GM23338 (cell line): ENCODE measurements around the gene PIGU. TPM values are rescaled to one million over a fixed set of nuclear protein-coding genes. Genes with fewer than 3 reads are reported as not detected.

ENCODE experiments used
- ATAC-seq: fragments of 200-7000 bp; cut with Tn5 transposase; 3 replicates; pipeline ENCODE4 v1.9.1; 2020
- DNase-seq: peaks from one replicate; pipeline ENCODE4 v3.0.0-alpha.2; 2015; ENCODE audit warnings: low spot score
- H2AFZ ChIP-seq: fragments of 200-600 bp; sonication (generic); 2 replicates; pipeline ENCODE4 v1.8.0; 2016; ENCODE audit warnings: antibody characterized with exemption, mild to moderate bottlenecking, moderate library complexity
- H3F3A ChIP-seq: fragments of 200-600 bp; sonication (generic); replicated peaks from 2 replicates; pipeline ENCODE4 v1.8.0; 2017; ENCODE audit warnings: antibody characterized with exemption, mixed run types, low read depth
- H3K27ac ChIP-seq: fragments of 200-600 bp; sonication (generic); 2 replicates; pipeline ENCODE4 v1.6.1; 2016; ENCODE audit warnings: low read depth
- H3K27me3 ChIP-seq: fragments of 200-600 bp; sonication (generic); 2 replicates; pipeline ENCODE4 v1.8.0; 2016; ENCODE audit warnings: mild to moderate bottlenecking, mixed run types, moderate library complexity; ENCODE audit not compliant: insufficient read depth
- H3K36me3 ChIP-seq: fragments of 200-600 bp; sonication (generic); 2 replicates; pipeline ENCODE4 v1.8.0; 2016; ENCODE audit warnings: mild to moderate bottlenecking; ENCODE audit not compliant: insufficient read depth
- H3K4me1 ChIP-seq: fragments of 200-600 bp; sonication (generic); 2 replicates; pipeline ENCODE4 v1.8.0; 2016; ENCODE audit warnings: mild to moderate bottlenecking, moderate library complexity; ENCODE audit not compliant: insufficient read depth
- H3K4me2 ChIP-seq: fragments of 200-600 bp; sonication (generic); 2 replicates; pipeline ENCODE4 v1.7.1; 2017; ENCODE audit warnings: mixed run types
- H3K4me3 ChIP-seq: fragments of 200-600 bp; sonication (generic); 2 replicates; pipeline ENCODE4 v1.6.1; 2016; ENCODE audit warnings: mixed run types
- H3K79me2 ChIP-seq: fragments of 200-600 bp; sonication (generic); replicated peaks from 2 replicates; pipeline ENCODE4 v1.8.0; 2017; ENCODE audit warnings: mild to moderate bottlenecking; ENCODE audit not compliant: insufficient read depth
- H3K9me2 ChIP-seq: fragments of 200-600 bp; sonication (generic); 2 replicates; pipeline ENCODE4 v1.8.0; 2017; ENCODE audit not compliant: insufficient read depth
- H4K20me1 ChIP-seq: fragments of 200-600 bp; sonication (generic); replicated peaks from 2 replicates; pipeline ENCODE4 v1.8.0; 2017; ENCODE audit warnings: mild to moderate bottlenecking; ENCODE audit not compliant: insufficient read depth
- H3K27ac Mint-ChIP-seq: 2 replicates; pipeline ENCODE4 v1.8.0; 2020; ENCODE audit warnings: inconsistent platforms, mild to moderate bottlenecking, moderate library complexity, mixed read lengths
- H3K27me3 Mint-ChIP-seq: 3 replicates; pipeline ENCODE4 v1.8.0; 2022; ENCODE audit warnings: low read depth, mild to moderate bottlenecking, moderate library complexity, mixed read lengths, inconsistent platforms; ENCODE audit not compliant: insufficient read depth, poor library complexity
- H3K36me3 Mint-ChIP-seq: 3 replicates; pipeline ENCODE4 v1.8.0; 2021; ENCODE audit warnings: low read depth, mild to moderate bottlenecking, inconsistent platforms, moderate library complexity, mixed read lengths
- H3K4me1 Mint-ChIP-seq: 3 replicates; pipeline ENCODE4 v1.8.0; 2020; ENCODE audit warnings: mild to moderate bottlenecking, inconsistent platforms, mixed read lengths
- H3K4me3 Mint-ChIP-seq: 3 replicates; pipeline ENCODE4 v1.8.0; 2021; ENCODE audit warnings: moderate library complexity, mild to moderate bottlenecking, inconsistent platforms, mixed read lengths
- H3K9me3 Mint-ChIP-seq: 3 replicates; pipeline ENCODE4 v1.8.0; 2020; ENCODE audit warnings: moderate library complexity, mild to moderate bottlenecking, inconsistent platforms, mixed read lengths
- CTCF ChIP-seq, 2 experiments: fragments of 200-600 bp in 1 of 2; sonication (generic) in 1 of 2; conservative IDR thresholded peaks; 2 replicates each; pipeline versions ENCODE4 v1.5.1 to v1.6.1; 2016 to 2017; ENCODE audit warnings: antibody characterized with exemption in 2 of 2, low read depth in 2 of 2, mild to moderate bottlenecking in 2 of 2, moderate library complexity in 1 of 2
- ETS1 ChIP-seq: IDR thresholded peaks from 2 replicates; pipeline ENCODE4 v1.6.1; 2016; ENCODE audit warnings: antibody characterized with exemption
- EZH2 ChIP-seq: fragments of 200-600 bp; sonication (generic); IDR thresholded peaks from one replicate; pipeline ENCODE4 v1.8.0; 2017; ENCODE audit warnings: antibody characterized with exemption, mild to moderate bottlenecking, low read depth; ENCODE audit not compliant: unreplicated experiment
- EZH2phosphoT487 ChIP-seq: fragments of 200-600 bp; sonication (generic); IDR thresholded peaks from one replicate; pipeline ENCODE4 v1.8.1; 2018; ENCODE audit warnings: antibody characterized with exemption; ENCODE audit not compliant: unreplicated experiment
- JUNB ChIP-seq: IDR thresholded peaks from one replicate; pipeline ENCODE4 v1.6.1; 2016; ENCODE audit warnings: antibody characterized with exemption; ENCODE audit not compliant: unreplicated experiment
- NANOG ChIP-seq: IDR thresholded peaks from 2 replicates; pipeline ENCODE4 v1.6.1; 2016; ENCODE audit warnings: antibody characterized with exemption, borderline replicate concordance
- POLR2AphosphoS5 ChIP-seq: IDR thresholded peaks from 2 replicates; pipeline ENCODE4 v1.6.1; 2016; ENCODE audit warnings: antibody characterized with exemption, low read depth
- ZNF114 ChIP-seq: fragments of 250-450 bp; sonication (Bioruptor Pico); IDR thresholded peaks from 2 replicates; pipeline ENCODE4 v1.5.0; 2020; ENCODE audit warnings: mild to moderate bottlenecking, moderate library complexity
- ZNF331 ChIP-seq: fragments of 250-450 bp; sonication (Bioruptor Pico); IDR thresholded peaks from 2 replicates; pipeline ENCODE4 v1.5.0; 2020; ENCODE audit warnings: low read depth, mild to moderate bottlenecking, moderate library complexity
- ZNF462 ChIP-seq: fragments of 250-450 bp; sonication (Bioruptor Pico); IDR thresholded peaks from 2 replicates; pipeline ENCODE4 v1.5.0; 2020; ENCODE audit warnings: mild to moderate bottlenecking, moderate library complexity
- polyA plus RNA-seq: library from polyadenylated mRNA; unstranded; fragments of >200 nt; fragmentation: Nextera tagmentation; extraction: Ambion mirVana; gene quantifications from 2 replicates; pipeline ENCODE4 v1.2.1, GENCODE V29; 2016
- total RNA-seq: library from RNA; depleted of rRNA; stranded (reverse); fragments of >200 nt; shearing (Covaris generic); gene quantifications from 2 replicates; pipeline ENCODE4 v1.2.3, GENCODE V29; 2014

The PIGU gene
- total and polyA plus RNA-seq, 2 experiments from 2014 or later: 24.3 to 28.9 TPM

GRCh38 chr20:34709831-34710567 is 33.1 kb upstream of the PIGU start:
- H3K9me2 ChIP-seq: no peaks in the 10 kb centered on the region
- DNase-seq (peak; percentile 68), ATAC-seq (peak; percentile 47)
- Mint-ChIP-seq H3K27ac (no peak overlapping the region), H3K27me3 (peaks cover 33% of the 10 kb centered on the region), H3K36me3 (no peaks in the 10 kb centered on the region), H3K4me1 (peaks cover 12% of the 10 kb centered on the region), H3K4me3 (peak overlapping the region; percentile 83), H3K9me3 (no peaks in the 10 kb centered on the region; the same call in 2 of the 3 replicates)
- no peak for TF ChIP-seq ZNF331 (CRISPR knock-in tag)
- no peak for TF ChIP-seq EZH2
- peak; percentile 19 to 48; a peak in 2 of 4 replicates for TF ChIP-seq CTCF (conservative IDR thresholded peaks at IDR 0.05; ENCODE audit: low read depth in 2 of 2)
- TF ChIP-seq NANOG: no peak
- H3F3A ChIP-seq: 0 out of 2 replicates have a peak, but pooled peaks cover 10% of the 10 kb centered on the region
- H3K27ac ChIP-seq: no peak overlapping the region
- peak overlapping the region; percentile 99 for H2AFZ ChIP-seq
- H3K27me3 ChIP-seq: peaks cover 25% of the 10 kb centered on the region
- no peaks in the 10 kb centered on the region for H3K36me3 ChIP-seq
- H3K79me2 ChIP-seq: no peaks in the 10 kb centered on the region
- H3K4me3 ChIP-seq: peak overlapping the region; percentile 94
- no peaks in the 10 kb centered on the region for H4K20me1 ChIP-seq
- peak overlapping the region; percentile 95 for H3K4me2 ChIP-seq
- peaks cover 15% of the 10 kb centered on the region; the same call in 1 of the 2 replicates for H3K4me1 ChIP-seq

- peak overlapping the region; percentile 95 for H3K4me2 ChIP-seq
- no peak overlapping the region for H3K27ac Mint-ChIP-seq
- peak overlapping the region; percentile 72; the same call in 1 of the 2 replicates for H3K27ac ChIP-seq
- no peaks in the 10 kb centered on the region; the same call in 2 of the 3 replicates for H3K9me3 Mint-ChIP-seq
- H3K4me3 ChIP-seq: peak overlapping the region; percentile 94
- DNase-seq (peak; percentile 85), ATAC-seq (peak; percentile 58)
- H2AFZ ChIP-seq: peak overlapping the region; percentile 99
- peaks cover 25% of the 10 kb centered on the region for H3K27me3 ChIP-seq
- H3K27me3 Mint-ChIP-seq: peaks cover 36% of the 10 kb centered on the region
- H3K4me1 ChIP-seq: peaks cover 17% of the 10 kb centered on the region; the same call in 1 of the 2 replicates
- H3K4me3 Mint-ChIP-seq: peak overlapping the region; percentile 77
- H3K4me1 Mint-ChIP-seq: peaks cover 12% of the 10 kb centered on the region
- no peaks in the 10 kb centered on the region for H3K9me2 ChIP-seq
- H3K79me2 ChIP-seq: no peaks in the 10 kb centered on the region
- H3K36me3 Mint-ChIP-seq: no peaks in the 10 kb centered on the region
- H3F3A ChIP-seq: 0 out of 2 replicates have a peak, but pooled peaks cover 10% of the 10 kb centered on the region
- H4K20me1 ChIP-seq: no peaks in the 10 kb centered on the region
- no peaks in the 10 kb centered on the region for H3K36me3 ChIP-seq
- no peak for TF ChIP-seq ZNF114 (CRISPR knock-in tag)
- no peak for TF ChIP-seq EZH2
- no peak for TF ChIP-seq JUNB
- no peak for TF ChIP-seq ZNF462 (CRISPR knock-in tag)
- no peak for TF ChIP-seq NANOG
- no peak; the same call in none of the 2 replicates for TF ChIP-seq POLR2AphosphoS5
- TF ChIP-seq ZNF331 (CRISPR knock-in tag): no peak
- no peak for TF ChIP-seq EZH2phosphoT487
- TF ChIP-seq ETS1: no peak
These were observed 32.3 kb upstream of the PIGU start for GRCh38 chr20:34709044-34709830.
